Ishikawa (cell line): ENCODE data around the gene SBNO1.

Experiments used
- CEBPB ChIP-seq: IDR thresholded peaks from 2 replicates; pipeline ENCODE4 v1.6.1; 2012
- CREB1 ChIP-seq: IDR thresholded peaks from 2 replicates; pipeline ENCODE4 v1.6.1; 2012; ENCODE audit warnings: low read depth
- EGR1 ChIP-seq: IDR thresholded peaks from 2 replicates; pipeline ENCODE4 v1.6.1; 2012
- EP300 ChIP-seq: IDR thresholded peaks from 2 replicates; pipeline ENCODE4 v1.6.1; 2012; ENCODE audit warnings: borderline replicate concordance
- FOXM1 ChIP-seq: IDR thresholded peaks from 2 replicates; pipeline ENCODE4 v1.6.1; 2012; ENCODE audit warnings: low read depth, borderline replicate concordance
- NFIC ChIP-seq: IDR thresholded peaks from 2 replicates; pipeline ENCODE4 v1.6.1; 2012
- RAD21 ChIP-seq: IDR thresholded peaks from 2 replicates; pipeline ENCODE4 v1.6.1; 2012; ENCODE audit warnings: low read depth
- TAF1 ChIP-seq: IDR thresholded peaks from 2 replicates; pipeline ENCODE4 v1.6.1; 2012; ENCODE audit warnings: low read depth, mild to moderate bottlenecking
- TCF12 ChIP-seq: IDR thresholded peaks from 2 replicates; pipeline ENCODE4 v1.6.1; 2012; ENCODE audit warnings: low read depth
- TEAD4 ChIP-seq: IDR thresholded peaks from 2 replicates; pipeline ENCODE4 v1.6.1; 2012
- USF1 ChIP-seq: IDR thresholded peaks from 2 replicates; pipeline ENCODE4 v1.6.1; 2012
- YY1 ChIP-seq: IDR thresholded peaks from 2 replicates; pipeline ENCODE4 v1.6.1; 2012; ENCODE audit warnings: low read depth
- ZBTB7A ChIP-seq: IDR thresholded peaks from 2 replicates; pipeline ENCODE4 v1.6.1; 2012; ENCODE audit warnings: low read depth
- TF ChIP-seq, protein P1 (sequence below): IDR thresholded peaks from 2 replicates; pipeline ENCODE4 v1.6.1; 2012
- TF ChIP-seq, protein P2 (sequence below): IDR thresholded peaks from 2 replicates; pipeline ENCODE4 v1.6.1; 2012; ENCODE audit warnings: low read depth, mild to moderate bottlenecking

SBNO1 gene

DNA sequence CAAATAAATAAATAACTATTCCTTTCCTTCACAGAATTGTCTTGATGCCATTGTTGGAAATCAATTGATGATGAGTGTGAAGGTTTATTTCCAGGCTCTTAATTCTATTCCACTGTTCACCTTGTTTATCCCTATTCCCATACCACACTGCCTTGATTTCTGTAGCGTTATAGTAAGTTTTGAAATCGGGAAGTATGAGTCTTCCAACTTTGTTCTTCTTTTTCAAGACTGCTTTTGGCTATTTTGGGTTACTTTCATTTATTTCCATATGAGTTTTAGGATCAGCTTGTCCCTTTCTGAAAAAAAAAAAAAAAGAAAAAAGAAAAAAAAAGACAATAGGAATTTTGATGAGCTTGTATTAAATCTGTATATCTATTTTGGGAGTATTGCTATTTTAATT, 83.7 kb downstream of the SBNO1 start:
- TF ChIP-seq RAD21 (no peak), ZBTB7A (no peak), YY1 (no peak), NFIC (no peak), EGR1 (no peak), CREB1 (no peak), USF1 (no peak), TEAD4 (no peak), CEBPB (no peak), TAF1 (no peak), TCF12 (no peak), EP300 (no peak), FOXM1 (no peak)
- TF ChIP-seq, protein P1, sequence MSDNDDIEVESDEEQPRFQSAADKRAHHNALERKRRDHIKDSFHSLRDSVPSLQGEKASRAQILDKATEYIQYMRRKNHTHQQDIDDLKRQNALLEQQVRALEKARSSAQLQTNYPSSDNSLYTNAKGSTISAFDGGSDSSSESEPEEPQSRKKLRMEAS: no peak
- TF ChIP-seq, protein P2, sequence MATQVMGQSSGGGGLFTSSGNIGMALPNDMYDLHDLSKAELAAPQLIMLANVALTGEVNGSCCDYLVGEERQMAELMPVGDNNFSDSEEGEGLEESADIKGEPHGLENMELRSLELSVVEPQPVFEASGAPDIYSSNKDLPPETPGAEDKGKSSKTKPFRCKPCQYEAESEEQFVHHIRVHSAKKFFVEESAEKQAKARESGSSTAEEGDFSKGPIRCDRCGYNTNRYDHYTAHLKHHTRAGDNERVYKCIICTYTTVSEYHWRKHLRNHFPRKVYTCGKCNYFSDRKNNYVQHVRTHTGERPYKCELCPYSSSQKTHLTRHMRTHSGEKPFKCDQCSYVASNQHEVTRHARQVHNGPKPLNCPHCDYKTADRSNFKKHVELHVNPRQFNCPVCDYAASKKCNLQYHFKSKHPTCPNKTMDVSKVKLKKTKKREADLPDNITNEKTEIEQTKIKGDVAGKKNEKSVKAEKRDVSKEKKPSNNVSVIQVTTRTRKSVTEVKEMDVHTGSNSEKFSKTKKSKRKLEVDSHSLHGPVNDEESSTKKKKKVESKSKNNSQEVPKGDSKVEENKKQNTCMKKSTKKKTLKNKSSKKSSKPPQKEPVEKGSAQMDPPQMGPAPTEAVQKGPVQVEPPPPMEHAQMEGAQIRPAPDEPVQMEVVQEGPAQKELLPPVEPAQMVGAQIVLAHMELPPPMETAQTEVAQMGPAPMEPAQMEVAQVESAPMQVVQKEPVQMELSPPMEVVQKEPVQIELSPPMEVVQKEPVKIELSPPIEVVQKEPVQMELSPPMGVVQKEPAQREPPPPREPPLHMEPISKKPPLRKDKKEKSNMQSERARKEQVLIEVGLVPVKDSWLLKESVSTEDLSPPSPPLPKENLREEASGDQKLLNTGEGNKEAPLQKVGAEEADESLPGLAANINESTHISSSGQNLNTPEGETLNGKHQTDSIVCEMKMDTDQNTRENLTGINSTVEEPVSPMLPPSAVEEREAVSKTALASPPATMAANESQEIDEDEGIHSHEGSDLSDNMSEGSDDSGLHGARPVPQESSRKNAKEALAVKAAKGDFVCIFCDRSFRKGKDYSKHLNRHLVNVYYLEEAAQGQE: no peak

- TF ChIP-seq, protein P1: no peak
- no peak for TF ChIP-seq TEAD4
- no peak for TF ChIP-seq EP300
- TF ChIP-seq, protein P2: no peak
- TF ChIP-seq CREB1: no peak
- TF ChIP-seq CEBPB: no peak
- TF ChIP-seq EGR1: no peak
- TF ChIP-seq ZBTB7A: no peak
- no peak for TF ChIP-seq USF1
- no peak for TF ChIP-seq TCF12
- TF ChIP-seq TAF1: no peak
- no peak for TF ChIP-seq FOXM1
- TF ChIP-seq RAD21: no peak
- TF ChIP-seq YY1: no peak
Observed at GRCh38 chr12:123278101-123278627, 86.5 kb downstream of the SBNO1 start.

GRCh38 chr12:123273166-123273565, 91.5 kb downstream of the SBNO1 start:
- TF ChIP-seq NFIC (no peak), USF1 (no peak), ZBTB7A (no peak), TEAD4 (no peak), CEBPB (no peak), YY1 (no peak), FOXM1 (no peak)
- TF ChIP-seq, protein P2: no peak

DNA sequence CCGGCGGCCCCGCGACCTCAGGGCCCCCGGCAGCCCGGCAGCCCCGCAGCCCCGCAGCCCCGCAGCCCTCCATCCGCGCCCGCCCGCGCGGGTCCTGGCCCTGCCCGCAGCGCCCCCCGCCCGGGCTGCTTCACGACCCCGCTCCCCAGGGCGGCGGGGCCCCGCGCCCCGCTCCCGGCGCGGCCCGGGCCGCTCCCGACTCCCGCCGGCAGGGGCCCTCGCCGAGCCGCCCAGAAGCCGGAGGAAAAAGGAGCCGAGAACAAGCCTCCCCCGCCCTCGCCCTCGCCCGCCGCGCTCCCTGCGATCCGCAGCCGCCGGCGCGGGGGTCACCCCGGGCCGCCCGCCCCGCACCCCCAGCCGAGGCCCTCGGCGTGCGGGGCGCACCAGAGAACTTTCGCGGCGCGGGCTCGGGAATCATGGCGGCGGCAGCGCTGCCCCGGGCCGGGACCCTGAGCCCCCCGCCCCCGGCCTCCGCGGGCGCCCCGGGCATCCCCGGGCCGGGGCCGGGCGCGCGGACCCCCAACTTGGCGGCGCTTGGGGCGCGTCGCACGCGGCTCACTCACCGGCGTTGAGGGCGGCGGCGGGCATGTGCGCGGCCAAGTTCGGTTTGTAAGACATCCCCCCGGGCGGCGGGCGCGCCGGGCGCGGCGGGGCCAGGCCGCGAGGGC, 93.5 kb downstream of the SBNO1 start:
- TF ChIP-seq RAD21 (peak; percentile 57), TEAD4 (no peak), FOXM1 (no peak)
